Glomerular visceral epithelial cell (primary cell): ENCODE results near the gene AATF.

Experiments used
- DNase-seq: peaks from one replicate; pipeline ENCODE4 v3.0.0-alpha.2; 2016; ENCODE audit errors: extremely low spot score

Gene AATF, protein sequence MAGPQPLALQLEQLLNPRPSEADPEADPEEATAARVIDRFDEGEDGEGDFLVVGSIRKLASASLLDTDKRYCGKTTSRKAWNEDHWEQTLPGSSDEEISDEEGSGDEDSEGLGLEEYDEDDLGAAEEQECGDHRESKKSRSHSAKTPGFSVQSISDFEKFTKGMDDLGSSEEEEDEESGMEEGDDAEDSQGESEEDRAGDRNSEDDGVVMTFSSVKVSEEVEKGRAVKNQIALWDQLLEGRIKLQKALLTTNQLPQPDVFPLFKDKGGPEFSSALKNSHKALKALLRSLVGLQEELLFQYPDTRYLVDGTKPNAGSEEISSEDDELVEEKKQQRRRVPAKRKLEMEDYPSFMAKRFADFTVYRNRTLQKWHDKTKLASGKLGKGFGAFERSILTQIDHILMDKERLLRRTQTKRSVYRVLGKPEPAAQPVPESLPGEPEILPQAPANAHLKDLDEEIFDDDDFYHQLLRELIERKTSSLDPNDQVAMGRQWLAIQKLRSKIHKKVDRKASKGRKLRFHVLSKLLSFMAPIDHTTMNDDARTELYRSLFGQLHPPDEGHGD

DNA sequence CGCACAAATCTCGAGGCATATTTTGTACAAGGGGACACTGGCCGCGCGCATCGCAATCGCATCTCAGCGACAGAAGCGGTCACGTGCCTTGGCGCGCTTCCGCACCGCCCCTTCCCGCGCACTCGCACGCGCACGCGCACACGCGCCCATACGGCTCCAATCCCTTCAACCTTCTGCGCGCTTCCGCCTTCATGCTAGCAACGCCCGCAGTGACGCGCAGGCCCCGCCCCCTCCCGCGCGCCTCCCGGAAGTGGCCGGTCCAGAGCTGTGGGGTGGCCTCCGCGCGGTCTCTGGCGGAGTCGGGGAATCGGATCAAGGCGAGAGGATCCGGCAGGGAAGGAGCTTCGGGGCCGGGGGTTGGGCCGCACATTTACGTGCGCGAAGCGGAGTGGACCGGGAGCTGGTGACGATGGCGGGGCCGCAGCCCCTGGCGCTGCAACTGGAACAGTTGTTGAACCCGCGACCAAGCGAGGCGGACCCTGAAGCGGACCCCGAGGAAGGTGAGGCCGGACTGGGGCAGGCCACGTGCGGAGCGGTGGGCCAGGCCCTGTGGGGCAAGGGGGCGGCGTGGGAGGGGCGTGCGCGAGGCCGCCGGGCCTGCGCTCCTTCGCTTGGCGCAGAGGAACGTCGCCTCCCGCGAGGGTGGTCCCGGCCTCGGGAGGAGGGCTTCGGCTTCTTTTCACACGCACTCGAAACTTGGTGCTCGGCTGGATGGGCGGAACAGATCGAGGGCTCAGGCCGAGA, at the start of gene AATF:
AATF (plus strand) TSS at position 238 of the 744 bp plus-strand sequence; CDS start at position 410, 172 bp downstream.
- DNase-seq = peak; percentile 98

DNA sequence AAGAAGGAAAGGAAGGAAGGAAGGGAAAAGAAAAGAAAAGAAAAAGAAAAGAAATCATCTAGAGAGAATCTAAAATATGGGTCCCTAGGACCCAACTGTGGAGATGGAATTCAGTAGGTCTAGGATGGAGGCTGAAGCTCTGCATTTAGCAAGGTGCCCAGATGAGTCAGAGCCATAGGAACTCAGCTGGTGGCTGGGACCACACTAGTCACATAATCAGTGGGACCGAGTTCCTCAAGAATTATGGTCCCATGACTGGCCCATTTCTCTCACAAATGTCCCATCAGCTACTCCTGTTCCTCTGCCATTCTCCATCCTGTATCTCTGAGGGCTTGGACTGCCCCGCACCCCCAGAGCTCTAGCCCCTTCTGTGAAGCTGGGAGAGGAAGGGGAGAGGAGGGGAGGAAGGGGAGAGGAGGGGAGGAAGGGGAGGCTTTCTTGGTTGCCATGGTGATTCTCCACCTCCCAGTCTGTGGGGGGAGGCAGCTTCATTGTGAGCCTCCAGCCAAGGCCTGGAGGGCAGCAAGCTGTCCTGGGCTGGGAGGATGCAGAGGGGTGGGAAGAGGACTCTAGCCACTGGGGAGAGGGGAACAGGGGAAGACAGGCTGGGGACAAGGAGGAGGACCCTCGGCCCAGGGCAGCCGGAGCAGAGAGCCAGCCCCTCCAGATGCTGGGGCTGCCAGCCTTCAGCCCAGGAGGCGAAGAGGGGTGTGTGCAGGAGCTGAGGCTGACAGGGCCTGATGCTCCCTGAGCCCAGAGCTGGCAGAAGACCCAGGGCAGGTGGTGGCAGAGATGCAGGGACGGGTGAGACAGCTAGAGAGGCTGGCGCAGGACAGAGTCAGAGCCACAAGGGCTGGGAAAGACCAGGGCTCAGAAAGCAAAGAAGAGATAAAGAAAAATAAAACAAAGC, 49.2 kb upstream of the AATF start:
- DNase-seq = peak; percentile 57

DNA sequence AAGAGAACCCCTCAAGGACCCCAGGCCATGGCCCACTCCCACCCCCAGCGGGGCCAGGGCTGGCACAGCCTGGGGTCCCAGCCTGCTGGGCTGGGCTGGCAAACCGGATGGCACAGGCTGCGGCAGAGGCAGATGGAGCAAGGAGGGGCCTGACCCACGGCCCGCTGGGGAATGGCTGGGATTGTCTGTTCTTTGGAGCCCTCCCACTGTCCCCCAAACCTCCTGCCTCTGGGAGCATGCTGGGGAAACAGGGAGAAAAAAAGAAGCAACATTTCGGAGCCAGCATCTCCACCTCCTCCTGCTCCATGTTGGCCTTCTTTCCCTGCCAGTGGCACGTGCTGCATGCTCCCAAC, 48.6 kb upstream of the AATF start:
- DNase-seq = no peak

DNA sequence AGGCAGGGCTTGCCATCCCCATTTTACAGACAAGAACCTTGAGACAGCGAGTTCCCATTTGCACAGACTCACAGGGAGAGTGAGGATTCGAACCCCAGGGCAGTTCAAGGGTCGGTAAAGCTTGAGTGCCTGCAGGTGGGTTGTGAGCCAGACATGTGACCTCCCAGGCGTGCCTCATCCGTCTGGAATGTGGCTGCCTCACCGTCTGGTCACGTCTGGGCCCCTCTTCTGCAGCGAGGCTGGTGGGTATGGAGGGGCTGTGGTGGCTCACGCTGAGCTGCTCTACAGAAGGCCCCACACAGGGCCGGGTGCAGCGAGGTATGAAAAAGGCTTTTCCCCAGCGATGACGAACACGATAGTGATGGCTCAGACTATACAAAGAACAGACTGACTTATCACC, 47.2 kb upstream of the AATF start:
- peak; percentile 99 for DNase-seq

DNA sequence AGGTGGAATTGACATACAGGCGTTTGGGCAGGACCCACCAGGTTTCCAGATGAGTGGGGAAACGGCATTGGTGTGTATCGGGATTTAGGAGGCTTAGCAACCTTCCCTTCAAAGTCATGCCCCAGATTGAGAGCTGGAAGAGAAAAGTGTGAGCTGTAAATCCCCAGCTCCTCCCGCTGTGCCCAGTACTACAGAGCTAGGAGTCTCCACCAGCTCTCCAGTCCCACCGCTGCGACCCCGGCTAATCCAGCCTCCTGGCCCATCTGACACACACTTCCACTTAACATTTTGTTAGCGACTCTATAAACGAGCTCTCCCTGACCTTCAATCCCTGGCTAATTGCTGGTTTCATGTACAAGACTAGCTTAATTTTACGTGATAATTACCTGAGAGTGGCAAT, 41.3 kb upstream of the AATF start:
- DNase-seq = no peak

DNA sequence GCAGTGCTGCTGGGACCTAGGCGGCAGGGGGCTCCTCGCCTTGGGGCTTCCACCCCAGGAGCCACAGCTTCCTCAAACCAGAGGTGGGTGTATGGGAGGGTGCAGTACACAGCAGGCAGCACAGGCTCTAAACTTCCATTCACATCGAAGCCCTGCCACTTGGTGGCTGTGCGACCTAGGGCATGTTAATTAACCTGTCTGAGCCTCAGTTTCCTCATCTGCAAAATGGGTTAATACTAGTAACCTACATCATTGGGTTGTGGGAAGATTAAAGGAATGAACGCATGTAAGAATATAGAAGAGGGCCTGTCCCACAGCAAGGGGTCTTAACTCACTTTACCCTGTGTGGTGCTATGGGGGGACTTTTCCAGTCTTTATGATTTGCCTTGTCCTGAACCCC, 38.2 kb upstream of the AATF start:
- DNase-seq = no peak

DNA sequence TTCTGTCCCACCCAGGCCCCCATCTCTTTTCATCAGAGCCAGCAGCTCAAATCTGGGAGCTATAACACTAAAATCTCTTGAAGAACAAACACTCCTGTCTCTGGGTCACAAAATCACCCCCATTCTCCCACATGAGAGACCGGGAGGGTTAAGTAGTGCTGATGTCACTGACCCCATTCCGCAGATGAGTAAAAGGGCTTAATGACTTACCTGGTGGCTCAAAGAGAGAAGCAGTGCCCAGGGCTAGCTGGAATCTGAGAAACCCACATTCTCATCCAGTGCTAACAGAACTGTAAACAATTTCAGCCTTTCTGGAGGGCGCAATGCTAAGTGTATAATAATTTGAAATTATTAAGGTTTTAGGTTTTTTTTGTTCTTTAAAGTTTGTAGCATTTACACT, 37.8 kb upstream of the AATF start:
- DNase-seq = peak; percentile 44

DNA sequence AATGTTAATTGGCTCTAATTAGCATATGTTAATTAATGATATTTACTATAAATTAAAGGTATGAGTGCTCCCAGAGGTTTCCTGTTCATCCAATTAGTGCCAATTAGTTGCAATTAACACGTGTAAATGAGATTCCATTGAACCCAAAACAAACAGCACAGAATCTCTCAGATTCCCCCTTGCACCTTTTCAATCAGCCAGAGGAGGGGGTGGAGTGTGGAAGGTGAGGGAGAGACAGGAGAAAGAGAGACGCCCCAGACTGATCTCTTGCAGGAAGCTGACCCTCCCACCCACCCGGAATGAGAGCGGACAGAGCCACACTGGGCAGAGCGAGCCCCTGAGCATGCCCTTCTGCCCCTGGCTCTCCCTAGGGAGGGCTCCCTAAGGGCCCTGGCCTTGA, 35.6 kb upstream of the AATF start:
- no peak for DNase-seq

DNA sequence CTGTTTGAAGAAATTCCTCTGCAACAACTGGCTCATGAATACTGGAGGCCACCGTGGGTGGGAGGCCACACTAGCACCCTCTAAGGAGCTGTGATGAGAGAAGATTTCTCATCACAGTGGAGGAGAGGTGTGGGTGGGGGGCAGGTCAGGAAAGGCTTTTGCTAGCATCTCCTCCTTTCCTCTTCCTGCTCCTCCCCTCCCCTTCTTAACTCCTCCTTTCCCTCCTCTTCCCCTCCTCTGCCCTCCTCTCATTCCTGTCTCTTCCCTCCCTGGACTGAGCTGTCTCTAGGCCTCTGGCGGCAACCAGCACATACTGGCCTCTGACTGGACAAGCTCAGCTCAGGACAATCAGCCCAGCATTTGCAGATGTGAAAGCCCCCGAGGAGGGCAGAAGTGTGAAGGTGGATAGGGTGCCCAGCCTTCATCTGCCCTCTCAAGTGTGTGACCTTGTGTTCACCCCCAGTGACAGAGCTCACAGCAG, 30.5 kb upstream of the AATF start:
- peak; percentile 91 for DNase-seq

DNA sequence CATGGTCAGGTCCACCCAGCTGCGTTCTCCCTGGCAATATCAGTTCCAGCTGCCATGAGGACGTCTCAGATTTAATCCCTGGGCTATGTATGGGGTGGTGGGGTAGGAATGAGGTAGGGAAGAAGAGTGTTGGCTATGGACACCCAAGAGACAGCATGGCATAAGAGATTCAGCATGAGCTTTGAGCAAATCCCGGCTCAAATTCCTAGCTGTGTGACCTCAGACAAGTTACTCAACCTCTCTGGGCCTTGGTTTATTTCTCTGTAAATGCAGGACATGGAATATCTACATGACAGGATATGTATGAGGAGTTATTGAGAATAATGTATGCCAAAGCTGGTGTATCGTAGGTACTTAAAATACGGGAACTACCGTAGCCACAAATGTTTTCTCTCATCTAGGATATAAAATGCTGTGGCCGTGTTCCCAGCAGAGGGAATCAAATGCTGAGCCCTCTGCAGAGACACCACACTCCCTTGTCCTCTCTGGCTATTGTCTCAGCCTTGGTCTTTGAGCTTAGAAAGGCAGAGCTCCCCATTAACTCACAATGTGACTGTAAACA, 29.3 kb upstream of the AATF start:
- DNase-seq = no peak

DNA sequence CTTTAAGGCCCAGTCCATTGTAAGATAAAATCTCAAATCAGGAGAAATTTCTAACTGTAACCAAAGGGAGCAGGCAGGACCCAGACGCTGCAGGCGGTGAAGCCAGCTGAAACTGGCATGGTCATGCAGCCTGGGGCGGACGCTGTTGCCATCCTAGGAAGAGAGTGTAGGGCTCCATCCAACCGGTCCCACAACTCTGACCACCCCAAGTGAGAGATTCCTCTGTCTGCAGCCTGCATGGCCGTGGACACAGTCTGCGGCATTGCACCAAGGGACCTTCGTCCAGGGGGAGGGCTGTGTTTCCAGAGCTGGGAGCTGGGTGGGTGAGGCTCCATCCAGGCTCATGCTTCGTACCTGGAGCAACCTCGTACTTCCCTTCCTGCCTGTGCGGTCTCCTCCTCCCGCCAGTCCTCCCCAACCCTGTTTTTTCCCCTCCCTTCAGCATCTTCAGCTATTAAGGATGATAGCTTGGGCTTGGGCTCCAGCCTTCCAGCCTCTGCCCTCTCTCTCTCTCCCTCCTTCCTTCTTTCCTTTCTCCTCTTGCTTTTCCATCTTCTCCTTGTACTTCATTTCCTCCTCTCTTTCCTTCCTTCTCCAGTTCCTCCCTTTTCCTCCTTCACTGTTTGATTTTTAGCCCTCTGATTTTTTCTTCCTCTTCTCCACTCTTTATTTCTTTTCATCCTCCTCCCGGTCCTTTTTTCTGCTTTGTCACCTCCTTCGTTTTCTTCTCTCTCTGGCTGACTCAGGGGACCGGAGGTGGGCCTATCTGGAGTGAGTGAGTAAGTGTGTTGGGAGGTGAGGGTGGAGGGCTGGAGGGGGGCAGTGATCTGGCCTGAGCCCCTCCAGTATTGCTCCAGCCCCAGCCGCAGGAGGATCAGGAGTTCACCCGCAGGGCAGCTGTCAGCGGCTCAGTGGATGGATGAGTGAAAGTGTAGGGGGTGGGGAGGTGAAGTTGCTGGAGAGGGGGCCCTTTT, 28.4 kb upstream of the AATF start:
- peak; percentile 94 for DNase-seq

DNA sequence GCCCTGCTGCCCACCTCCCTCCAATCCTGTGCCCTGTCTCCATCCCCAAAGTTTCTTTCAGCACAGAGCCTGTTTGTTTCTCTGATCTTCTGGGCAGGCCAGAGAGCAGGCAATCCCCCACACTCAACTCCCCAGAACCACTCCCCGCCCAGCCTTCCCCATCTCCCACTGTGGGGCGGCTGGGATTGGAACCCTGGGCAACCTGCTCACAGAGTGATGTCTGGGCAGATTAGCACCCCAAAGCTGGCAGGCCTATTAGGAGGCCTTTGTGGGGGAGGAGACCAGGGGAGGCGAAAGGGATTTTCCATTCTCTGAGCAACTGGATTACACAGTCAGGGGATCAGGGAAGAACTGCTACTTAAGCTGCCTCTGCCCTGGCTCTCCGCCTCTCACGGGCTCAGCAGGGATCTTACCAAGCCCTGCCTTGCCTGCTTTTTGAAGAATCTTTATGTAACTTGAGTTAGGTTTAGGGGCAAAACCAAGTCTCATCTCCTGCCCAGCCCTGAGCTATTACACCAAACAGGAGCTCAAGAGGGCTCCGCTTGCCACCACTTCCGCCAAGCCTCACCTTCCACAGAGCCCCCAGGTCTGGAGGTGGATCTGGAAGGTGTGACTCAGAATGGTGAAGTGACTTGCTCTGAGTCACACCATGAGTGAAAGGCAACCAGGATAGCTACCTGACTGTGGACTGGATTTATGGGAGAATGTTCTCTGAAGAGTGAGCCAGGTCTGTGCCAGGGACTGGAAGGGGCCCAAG, 27.5 kb upstream of the AATF start:
- DNase-seq = peak; percentile 95

DNA sequence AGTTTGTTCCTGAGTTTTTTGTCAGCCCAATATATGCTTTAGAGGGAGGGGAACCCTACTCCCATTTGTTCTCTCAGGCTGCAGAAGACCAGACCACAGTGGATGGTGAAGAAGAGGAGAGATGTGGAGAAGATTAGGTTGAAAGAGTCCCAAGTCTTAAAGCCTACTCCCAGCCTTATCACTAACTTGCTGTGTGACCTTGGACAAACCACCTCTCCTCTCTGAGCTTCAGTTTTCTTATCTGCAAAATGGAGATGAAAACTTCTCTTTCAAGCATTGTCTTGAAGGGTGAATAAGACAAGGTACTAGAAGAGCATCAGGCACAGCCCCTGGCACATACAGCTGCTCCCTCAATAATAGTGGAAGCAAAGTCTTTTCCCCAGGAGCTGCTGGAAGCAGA, 26.6 kb upstream of the AATF start:
- DNase-seq = no peak

DNA sequence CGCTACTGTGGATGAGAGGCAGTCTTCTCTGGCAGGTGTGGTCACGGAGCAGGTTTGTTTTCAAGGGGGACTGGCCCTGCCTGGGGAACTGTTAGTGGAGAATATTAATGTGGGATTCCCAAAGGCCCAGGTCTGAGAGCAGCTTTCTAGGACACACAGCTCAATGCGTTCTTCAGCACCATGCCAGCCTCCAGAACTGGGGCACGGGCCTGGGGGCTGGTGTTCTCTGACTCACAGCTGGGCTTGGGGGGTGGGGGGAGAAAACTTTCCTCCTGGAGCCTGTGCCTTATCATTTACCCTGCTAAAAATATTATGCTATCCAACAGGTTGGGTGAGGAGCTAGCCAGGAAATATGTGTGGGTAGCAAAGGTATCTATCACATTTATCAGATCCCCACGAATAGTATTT, 24.9 kb upstream of the AATF start:
- DNase-seq = no peak

DNA sequence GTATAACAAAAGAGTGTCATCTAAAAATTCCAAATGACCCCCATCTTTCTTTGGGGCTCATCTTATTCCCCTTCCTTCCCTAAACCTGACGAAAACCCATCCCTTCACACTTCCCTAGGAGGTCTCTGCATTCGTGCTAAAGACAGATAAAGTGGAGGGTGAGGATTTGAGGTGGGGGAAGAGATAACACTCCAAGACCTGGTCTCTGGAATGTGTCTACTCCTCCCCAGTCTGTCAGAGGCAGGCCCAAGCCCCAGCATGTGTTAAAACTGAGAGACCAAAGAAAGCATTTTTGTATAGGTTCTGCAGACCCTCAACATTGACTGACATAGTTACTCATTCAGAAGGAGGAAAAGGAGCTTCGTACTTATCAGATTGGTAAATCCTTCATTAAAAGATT, 22.5 kb upstream of the AATF start:
- DNase-seq = no peak

DNA sequence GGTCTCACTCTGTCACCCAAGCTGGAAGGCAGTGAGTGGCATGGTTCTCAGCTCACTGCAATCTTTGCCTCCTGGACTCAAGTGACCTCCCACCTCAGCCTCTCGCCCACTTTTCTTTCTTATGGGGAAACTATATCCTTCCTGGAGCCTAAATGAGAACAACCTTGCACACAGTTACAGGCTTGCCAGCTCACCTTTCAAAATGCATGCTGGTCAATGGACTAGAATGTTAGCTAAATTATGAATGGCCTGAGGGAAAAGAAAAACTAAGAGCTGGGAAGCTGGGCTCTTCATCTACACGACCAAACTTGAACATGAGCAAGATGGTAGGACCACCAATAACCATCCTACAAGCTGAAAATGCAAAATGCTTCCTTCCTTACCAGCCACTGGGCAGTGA, 22.1 kb upstream of the AATF start:
- DNase-seq = no peak

DNA sequence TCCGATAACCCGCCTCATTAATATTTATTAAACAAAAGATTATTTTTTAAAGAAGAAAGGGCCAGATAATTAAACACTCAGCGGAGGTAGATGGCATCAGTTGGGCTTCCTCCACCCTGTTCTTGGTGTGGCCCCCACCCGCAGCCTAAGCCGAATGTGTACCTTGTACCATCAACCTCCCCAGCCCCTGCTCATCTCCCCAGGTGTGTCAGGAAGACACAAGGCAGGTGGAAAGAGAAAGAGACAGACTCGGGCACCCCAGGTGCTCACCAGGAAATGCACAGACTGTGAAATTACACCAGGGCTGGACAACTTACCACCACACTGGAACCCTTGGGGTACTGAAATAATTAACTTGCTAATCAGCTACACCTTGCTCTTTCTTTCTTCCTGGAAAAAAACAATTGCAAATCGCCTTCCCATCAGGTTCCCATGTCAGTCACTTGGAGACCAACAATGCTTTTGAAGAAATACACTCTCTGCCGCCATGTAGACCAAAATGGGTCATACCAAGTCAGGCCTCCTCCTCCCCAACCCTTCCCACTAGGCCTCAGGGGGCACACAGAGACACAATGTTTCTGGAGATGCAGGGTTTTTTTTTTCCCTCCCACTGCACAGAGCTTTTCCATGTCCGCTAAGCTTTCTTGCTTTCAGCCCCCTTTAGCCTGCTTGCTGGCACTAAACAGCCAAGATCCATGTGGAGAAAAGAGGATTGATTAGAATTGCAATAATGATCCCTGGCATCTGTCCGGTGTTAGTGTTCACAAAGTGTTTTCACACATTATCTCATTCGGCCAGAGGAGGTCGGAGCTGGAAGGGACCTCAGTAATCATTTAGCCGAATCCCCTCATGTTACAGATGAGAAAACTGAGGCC, 20.0 kb upstream of the AATF start:
- DNase-seq = no peak

DNA sequence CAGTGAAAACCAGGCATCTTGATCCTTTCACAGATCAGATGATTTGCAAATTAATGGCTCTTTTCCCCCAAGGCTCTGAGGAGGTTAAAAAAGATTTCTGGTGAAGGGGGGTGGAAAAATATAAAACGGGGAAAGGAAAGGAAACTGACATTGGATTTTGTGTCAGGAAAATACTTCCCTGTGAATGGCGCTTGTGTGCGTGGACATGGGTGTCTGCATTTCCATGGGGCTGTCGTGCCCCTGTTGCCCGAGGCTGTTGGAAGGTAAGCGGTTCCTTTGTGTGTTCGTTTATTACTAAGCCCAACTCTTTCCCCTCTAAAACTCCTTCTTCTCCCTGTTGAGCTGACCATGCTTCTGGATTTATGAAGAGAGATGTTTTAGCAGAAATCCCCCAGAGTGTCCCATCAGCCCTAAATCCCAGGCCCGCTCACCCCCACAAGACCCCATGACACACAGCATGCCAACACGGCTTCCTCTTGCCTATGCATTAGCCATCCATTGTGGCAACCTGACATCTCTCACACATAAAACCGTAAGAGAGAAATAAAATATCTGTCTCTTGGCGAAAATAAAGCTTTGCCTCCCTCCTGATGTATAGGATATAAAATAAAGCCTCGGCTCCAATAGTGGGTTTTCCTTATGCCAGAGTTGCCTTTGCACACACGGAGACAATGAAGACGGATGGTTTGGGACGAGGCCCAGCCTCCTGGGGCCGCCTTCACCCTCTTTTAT, 18.7 kb upstream of the AATF start:
- DNase-seq = no peak
